Measurements from ENCODE around the gene PRR36.

DNA sequence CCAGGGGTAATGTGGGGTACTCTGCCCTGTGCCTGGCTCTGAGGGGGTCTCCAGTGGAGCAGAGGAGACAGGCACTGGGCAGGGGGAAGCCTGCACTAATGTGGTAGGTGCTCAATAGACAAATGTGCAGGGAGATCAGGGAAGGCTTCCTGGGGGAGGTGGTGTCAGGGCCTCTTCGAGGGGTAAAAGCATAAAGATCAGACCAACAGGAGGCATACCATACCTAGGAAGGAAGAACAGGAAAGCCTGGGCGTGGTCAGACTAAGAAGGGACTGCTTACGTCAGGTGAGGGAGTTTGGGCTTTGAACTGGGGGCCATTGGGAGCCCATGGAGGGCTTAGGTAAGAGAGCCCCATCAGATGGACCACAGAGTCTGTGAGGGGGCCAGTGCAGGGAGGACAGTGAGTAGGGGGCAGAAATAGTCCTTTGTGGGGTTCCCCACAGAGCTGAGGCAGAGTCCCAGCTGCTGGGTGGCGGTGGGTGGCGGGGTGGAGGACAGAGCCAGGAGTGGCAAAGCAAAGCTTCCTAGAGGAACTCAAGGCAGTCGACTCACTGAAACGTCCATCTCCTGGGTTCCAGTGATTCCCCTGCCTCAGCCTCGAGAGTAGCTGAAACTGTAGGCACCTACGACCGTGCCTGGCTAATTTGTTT is 8.8 kb downstream of the PRR36 start:
- TF ChIP-seq POLR2A (IDR thresholded peaks at IDR 0.05): no peak
- TF ChIP-seq, protein P1, sequence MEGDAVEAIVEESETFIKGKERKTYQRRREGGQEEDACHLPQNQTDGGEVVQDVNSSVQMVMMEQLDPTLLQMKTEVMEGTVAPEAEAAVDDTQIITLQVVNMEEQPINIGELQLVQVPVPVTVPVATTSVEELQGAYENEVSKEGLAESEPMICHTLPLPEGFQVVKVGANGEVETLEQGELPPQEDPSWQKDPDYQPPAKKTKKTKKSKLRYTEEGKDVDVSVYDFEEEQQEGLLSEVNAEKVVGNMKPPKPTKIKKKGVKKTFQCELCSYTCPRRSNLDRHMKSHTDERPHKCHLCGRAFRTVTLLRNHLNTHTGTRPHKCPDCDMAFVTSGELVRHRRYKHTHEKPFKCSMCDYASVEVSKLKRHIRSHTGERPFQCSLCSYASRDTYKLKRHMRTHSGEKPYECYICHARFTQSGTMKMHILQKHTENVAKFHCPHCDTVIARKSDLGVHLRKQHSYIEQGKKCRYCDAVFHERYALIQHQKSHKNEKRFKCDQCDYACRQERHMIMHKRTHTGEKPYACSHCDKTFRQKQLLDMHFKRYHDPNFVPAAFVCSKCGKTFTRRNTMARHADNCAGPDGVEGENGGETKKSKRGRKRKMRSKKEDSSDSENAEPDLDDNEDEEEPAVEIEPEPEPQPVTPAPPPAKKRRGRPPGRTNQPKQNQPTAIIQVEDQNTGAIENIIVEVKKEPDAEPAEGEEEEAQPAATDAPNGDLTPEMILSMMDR (IDR thresholded peaks at IDR 0.05): no peak
